Subcutaneous preadipocyte (primary cell): ENCODE results near the gene DTNA. TPM values are rescaled to one million over a fixed set of nuclear protein-coding genes. Genes with fewer than 3 reads are reported as not detected.

ENCODE experiments used
- total RNA-seq: library from RNA; depleted of rRNA; stranded (reverse); fragments of >200 nt; gene quantifications from 2 replicates; pipeline ENCODE4 v1.2.3, GENCODE V29; 2012

Gene DTNA
- 24.6 and 31.6 TPM in 2 replicates for total RNA-seq

GRCh38 chr18:34709750-34710441, at the start of gene DTNA:
Gene DTNA (plus strand): TSS chr18:34710298. CDS start chr18:34755977, 45,679 bp downstream.

